NOMO-1 (cell line): Measurements from ENCODE around the gene FAM114A2.
"Not testable (repeated sequence)": the region's sequence is repeated elsewhere in the genome, so short reads cannot be mapped to it uniquely, and the experiment has no call there.

Experiments
- DNase-seq, 2 experiments: peaks; one replicate each; lab custom pipeline; 2025; ENCODE audit not compliant: unreplicated experiment in 2 of 2; lab: John Stamatoyannopoulos, UW

Gene FAM114A2

DNA sequence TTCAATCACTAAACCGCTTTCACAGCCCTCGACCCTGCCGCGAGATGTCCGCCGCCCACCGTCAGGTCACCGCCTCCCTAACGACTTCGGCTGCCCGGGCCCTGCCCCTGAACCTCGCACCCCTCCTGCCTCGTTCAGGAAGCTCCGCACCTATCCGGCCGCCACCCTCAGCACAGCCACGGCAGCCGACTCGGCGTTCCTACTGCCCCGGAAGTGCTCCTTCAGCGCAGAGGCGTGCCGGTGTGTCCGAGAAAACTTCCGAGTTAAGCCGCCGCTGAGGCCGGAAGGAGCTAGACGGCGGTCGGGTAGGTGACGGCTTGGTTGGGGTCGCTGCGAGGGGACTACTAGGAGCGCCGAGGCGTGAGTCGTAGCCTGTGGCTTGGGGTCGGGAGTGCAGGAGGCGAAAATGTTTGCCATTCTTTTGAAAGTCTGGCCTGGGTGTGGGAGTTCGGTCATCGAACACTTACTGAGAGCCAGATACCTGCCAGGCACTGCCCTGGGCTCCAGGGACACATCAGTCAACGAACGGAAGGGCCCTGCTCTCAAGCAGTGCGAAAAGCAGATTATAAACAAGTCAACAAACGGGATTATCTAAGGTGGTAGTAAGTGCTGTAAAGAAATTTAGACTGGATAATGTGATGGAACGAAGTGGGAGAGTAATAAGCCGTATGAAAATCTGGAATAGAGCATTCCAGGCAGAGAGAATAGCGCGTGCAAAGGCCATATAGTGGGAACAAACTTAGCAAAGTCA lies at the start of gene FAM114A2, which contains the start of gene MFAP3:
Gene FAM114A2, minus strand, starts transcription at position 204 of the 751 bp plus-strand sequence. CDS start 3,957 bp downstream, outside the sequence.
Gene MFAP3, plus strand, starts transcription at position 261 of the 751 bp plus-strand sequence. CDS start 10,756 bp downstream, outside the sequence.
- DNase-seq: peak; percentile 83 to 88

DNA sequence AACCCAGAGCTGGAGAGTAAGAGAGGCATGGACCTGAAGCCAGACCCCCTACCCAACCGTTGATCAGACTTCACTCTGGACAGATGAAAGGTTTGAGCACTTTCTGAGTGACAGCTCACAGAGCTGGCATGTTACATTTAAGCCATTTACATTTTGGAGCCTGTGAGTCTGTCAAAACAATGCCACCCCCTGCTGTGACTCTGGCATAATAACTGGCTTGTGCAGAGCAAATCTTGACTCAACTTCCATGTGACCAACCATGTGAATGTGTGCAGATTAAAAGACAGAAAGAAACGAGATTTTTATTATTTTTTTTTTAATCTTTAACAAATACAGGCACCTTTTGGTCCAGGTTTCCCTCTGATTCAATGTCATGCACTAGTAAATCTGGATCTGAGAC lies 48.5 kb upstream of the FAM114A2 start:
- DNase-seq: no peak

DNA sequence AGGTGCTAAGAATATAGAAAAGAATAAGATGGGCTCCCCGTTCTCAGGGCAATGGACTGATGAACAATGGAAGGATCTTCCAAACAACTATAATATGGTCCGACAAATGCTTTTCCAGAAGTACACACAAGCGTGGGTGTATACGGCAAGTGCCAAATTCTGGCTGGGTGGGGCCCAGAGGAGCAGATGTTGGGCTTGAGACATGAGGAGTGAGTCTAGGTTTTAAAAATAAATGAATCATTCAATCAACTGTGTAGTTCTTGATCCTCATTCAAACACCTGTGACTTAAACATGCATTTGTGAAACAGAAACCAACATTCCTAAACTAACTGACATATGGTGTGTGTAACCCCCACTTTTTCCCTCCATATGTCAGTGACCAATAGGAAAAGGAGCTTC lies 47.9 kb upstream of the FAM114A2 start:
- no peak for DNase-seq

DNA sequence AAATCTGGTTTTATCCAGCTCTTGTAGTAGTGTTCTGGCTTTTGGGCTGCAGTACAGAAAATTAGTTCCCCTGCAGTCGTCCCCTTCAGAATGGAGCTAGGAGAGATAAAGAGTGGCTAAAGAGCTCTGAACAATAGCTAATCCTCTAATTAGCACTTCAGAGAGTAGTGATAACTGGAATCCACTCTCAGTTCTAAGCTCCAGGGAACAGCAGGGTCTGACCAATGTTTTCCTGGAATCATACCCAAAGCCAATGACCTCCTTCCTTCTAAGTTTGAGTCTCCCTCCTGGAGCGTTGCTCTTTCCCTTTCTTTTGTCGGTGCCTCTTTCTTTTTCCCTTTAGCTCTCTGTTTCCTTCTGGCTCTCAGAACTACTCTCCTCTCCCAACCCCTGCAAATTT lies 47.4 kb upstream of the FAM114A2 start:
- DNase-seq: no peak

DNA sequence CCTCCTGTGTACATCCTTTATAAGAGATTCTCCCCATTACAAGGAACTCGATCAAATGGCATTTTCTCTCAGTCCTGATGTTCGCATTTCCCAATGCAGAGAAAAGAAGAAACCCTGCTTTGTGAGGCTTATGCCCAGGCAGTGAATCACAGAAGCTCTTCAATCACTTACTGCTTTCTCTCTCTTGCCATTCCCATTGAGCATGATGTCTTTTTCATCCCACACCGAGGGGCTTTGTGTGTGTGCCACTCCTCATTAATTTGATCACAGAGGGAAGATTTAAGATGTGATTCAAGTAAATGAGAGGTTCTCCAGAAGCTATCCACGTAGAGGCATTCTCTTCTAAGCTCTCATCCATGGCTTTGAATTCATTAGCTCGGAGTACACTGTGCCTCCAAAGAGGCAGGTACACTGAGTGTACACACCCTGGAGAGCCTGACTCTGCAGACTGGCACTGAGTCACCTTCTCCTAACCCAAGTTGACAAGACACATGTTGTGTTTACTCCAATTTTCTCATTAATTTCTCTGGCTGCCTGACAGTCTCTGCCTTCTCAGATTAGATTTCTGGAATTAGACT lies 45.4 kb upstream of the FAM114A2 start:
- no peak for DNase-seq

DNA sequence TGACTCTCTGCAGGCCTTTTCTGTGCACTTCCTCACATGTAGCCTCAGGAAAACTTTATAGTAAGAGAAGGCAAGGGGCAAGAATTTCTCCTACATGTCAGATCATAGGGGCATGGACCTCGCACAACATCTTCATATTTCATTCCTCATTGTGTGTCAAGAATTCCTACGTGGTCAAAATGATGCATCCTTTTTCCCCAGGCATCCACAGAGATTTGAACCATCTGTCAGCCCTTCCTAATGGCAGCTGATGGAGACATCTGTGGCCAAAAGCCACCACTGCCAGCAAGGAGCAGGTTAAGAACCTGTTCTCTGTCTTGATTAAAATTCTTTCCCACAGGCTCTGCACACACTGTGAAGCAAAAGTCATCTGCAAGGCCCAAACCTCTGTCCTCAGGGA lies 42.5 kb upstream of the FAM114A2 start:
- DNase-seq: no peak

DNA sequence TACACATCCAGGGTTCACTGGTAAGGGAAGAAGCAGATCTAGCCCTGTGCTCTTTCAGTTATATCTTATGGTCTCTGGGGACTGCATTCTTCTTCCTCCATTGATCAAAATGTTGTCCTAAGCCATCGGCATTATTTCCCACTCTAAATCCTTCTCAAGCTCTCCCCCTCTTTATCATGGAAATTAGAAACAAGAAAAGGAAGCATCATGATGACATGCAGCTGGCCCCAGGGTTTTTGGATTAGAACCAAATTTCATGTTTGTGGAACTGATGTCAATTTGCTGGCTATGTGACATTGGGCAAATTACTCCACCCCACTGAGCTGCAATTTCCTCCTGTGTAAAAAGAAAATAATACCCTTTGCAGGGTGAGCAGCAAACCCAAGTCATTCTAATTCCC lies 39.6 kb upstream of the FAM114A2 start:
- DNase-seq: no peak

DNA sequence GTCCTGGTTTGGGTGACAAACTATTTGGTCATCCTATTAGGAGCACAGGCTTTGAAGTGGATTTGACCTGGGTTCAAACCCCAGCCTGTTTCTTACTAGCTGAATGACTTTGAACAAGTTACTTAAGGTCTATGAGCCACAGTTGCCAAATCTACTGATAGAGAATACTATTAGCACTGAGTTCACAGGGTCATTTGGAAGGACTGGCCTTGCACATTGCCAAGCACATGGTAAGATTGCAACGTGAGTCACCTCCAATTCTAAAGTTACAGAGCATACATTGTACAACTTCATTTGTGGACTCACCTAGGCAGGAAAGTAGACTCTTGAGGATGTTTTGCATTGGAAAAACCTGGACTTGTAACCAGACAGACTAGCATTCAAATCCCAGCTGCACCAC lies 39.0 kb upstream of the FAM114A2 start:
- no peak for DNase-seq

DNA sequence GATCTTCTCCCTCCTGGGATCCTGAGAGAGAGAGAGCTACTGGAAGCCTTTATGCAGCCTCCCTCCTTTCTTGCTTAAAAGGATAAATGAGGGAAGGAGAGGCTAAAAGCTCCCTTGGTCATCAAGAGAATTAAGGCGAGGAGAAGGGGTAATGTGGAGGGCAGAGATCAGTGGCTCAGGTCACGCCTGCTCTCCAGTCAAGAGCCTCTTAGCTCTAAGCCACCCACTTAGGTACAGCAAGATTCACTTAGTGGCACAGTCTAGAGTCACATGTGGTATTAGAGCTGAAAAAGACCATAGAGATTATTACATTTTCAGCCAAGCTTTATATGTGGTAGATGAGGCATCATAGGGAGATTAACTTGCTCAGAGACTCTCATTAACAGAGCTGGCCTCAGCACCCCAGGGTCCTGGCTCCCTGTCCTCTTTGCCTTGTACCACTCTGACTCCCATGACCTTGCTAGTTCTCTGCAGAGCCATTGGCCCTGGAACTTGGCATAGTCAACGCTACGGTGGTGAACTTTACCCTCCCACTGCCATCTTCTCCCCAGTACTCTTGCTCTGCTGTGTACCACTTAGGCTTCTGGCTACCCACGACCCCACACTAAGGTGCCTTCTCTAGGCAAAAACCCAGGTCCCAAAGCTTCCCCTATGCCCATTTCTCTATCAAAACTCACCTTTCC lies 37.7 kb upstream of the FAM114A2 start:
- DNase-seq: no peak

DNA sequence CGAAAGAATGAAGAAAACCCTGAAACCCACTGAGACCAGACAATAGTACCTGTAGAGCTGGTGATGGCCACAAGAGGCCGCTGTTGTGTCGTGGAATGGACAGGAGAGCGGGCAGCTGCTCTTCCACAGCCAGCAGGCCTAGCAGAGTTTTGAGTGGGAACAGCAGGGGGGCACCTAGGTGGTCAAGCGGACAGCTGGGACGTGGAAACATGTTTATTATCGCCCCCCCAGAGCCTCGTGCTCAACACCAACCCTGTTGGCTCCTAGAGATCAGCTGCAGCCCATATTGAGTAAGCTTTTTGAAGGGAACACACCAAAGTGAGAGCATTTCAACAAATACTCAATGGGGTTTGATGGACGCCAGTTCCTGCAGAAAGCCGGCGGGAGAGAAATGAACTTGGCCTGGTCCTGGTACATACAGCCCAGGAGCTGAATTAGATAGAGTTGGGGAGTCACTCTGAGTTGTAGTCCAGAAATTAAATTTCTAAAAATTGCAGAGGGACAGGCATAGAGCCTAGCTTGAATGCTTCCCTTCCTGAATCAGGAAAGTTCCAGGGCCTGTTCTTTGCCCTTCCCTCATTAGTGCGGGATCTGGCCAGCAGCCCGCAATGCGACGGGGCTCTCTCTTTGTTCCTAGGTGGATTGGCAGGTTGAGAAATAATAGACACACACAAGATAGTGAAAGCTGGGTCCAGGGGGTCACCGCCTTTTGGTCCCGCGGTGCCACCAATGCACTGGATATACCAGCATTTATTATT lies 33.9 kb upstream of the FAM114A2 start:
- DNase-seq: peak; percentile 63 to 77

DNA sequence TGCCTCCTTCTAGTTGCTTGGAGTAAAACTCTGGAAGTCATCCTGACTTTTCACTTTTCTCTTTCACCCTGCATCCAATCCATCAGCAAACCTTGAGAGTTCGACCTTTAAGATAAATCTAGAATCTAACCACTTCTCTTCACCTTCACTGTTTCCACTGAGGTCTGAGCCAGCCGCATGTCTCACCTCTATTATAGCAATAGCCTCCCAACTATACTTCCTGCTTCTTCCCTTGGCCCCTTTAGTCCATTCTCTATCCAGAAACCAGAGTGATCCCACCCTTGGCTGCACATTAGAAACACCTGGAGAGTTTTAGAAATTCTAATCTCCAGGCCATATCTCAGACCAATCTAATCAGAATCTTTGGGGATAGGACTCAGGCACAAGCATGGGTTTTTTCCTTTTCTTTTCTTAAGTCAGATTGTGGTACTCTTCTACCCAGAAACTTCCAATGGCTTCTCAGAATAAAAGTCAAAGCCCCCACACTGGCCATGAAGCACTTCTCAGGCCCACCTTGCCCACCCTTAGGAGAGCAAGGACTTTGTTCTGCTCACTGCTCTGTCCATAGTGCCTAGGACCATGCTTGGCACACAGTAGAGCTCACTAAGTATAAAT lies 33.2 kb upstream of the FAM114A2 start:
- peak in 1 of 2 experiments; percentile 37 for DNase-seq

DNA sequence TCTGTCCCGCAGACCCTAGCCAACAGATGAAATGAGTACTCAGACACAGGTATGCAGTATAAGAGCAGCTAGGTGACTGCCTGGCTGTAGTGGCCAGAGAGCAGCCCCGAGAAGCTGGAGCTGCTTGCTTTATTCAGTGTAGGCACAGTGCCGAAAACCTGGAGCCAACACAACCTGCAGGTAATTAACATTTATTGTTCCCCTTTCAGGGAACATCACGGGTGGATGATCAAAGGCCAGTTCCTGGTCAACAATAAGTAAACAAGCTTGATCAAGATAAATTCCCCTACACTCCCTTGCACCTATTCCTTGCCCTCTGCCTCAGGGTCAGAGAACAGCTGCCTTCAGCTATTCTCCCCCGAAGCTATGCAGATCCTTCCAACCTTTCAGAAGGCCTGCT lies 31.1 kb upstream of the FAM114A2 start:
- not testable (repeated sequence) for DNase-seq

DNA sequence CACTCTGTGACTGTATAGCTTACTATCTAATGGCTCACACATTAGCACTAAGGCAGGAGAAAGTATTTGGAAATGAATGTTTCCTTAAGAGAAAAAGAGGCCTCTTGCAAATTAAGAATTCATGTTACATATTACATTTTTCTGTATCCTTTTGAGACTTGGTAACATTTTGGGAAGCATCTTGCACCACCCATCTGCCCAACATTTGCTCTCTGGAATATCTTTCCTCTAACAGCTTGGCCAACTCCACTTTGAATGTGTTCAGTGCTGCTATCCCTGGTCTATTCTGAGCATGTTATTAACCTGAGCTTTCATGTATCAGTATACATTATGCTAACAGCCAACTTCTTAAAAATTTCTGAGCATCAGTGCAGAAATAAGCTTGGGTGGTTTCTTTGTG lies 27.3 kb upstream of the FAM114A2 start:
- DNase-seq: no peak

DNA sequence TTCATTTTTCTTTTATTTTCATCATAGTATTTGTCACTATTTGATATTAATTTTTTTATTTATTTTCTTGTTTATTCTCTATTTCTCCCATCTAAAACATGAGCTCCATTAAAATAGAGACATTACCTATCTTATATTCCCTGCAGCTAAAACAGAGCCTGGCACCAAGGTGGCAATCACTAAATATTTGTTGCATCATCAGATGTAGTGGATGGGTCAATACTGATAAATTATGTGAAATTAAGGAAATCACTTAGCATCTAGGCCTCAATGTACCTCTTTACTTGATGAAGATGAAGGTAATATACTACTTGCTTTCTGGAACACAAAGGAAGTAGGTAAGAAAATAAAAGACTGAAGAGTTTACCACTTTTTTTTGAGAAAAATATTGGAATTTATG lies 24.7 kb upstream of the FAM114A2 start:
- DNase-seq: no peak

DNA sequence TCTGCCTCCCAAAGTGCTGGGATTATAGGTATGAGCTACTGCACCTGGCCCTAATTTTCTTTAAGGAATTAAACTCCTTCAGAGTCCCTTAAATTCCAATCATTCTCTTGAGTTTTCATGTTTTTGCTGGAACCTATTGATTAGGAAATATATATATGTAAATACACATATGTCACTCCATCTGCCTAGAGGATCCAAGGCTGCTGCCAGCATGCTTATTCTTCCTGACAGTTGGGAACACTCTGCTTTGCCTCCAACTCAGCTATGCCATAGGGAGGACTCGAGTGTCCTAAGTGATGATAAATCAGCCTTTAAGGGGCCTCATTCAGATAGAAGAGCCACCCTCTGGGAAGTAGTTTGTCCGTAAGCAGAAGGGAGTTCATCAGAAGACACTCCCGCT lies 21.9 kb upstream of the FAM114A2 start:
- no peak for DNase-seq

DNA sequence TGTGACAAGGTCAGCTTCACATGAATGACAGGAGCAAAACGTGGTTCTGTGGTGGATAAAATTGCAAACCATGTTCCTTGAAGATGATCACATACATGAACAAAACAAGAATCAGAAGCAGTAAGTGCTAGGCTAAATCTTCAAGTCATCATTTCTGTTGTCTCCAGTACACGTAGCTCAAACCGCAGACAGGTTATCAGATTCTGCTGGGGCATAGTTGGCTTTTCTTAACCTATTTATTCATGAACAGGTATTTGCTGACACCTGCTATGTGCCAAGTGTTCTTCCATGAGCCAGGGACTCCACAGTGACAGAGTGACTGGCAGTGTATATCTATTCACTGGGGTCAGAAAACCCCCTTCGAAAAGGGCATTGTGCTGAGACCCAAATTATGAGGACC lies 20.9 kb upstream of the FAM114A2 start:
- no peak for DNase-seq

DNA sequence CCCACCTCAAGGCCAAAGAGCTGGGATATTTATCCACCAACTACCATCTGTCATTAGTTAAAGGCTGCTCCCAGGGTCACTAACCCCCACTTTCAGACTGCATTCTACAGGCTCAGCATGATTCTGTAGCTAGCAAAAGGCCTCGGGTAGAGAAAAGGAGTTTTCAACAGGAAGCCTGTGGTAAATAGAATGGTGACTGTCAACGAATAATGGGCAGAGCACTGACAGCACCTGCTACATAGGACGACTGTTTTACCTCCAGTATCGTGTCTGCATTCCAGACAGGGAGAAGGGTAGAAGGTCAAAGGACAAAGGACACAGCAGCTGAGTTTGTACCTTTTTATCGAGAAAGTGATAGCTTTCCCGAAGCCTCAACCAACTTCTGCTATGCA lies 20.3 kb upstream of the FAM114A2 start:
- DNase-seq: no peak

DNA sequence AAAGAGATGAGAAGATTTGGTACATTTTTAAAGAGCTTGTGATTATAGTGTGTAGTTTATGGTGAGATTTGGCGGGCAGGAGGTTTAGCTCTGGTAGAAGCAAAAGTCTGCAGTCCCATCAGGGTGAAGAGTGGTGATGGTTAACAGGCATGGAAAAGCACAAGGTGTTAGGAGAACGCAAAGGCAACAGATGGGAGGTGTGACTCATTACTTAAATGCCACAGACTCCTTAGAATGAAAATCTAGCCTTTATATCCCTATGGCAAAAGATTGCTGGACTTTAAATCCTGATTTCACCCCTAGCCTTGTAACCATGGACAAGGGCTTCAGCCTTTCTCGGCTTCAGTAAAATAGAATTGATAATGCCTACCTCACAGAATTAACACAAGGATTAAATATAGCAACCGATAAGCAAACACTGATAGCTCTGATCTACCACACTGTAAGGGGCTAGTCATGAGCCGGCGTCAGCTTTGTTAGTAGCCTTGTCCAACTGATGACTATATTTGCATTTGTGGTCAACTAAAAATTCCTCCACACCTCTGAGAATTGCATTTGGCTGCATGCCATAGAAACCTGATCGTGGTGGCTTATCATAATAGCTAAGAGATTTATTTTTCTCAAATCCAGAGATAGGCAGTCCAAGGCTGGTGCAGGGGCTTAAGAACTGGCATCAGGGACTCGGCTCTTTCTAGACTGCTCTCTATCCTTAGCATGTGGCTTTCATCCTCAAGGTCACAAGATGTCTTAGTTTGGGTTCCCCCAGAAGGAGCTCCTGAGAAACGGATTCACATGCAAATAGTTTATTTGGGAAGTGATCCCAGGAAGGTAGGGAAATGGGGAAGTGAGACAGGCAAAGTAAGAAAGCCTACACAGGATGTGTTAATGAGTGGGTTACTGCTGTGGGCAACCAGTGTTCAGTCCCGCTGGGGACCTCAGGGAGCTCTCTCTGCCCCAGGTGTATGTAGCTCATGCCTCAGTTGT lies 19.6 kb upstream of the FAM114A2 start:
- no peak for DNase-seq

DNA sequence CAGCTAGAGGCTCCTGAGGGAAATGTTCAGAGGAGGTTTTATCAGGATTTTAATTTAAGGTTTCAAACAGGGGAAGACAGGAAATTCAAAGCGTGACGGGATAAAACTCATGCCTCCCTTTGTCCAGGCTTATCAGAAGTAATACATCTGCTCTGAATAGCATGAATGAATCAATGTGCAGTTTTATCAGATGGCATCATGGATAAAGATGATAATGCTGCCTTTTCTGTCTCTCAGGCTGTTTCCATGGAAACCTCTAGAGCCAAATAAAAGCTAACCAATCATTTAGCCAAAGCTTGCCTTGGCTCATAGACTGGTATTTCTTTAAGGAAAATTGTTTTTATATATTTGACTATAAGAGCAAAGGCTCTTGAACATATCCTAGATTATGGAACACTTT lies 16.5 kb upstream of the FAM114A2 start:
- no peak for DNase-seq

DNA sequence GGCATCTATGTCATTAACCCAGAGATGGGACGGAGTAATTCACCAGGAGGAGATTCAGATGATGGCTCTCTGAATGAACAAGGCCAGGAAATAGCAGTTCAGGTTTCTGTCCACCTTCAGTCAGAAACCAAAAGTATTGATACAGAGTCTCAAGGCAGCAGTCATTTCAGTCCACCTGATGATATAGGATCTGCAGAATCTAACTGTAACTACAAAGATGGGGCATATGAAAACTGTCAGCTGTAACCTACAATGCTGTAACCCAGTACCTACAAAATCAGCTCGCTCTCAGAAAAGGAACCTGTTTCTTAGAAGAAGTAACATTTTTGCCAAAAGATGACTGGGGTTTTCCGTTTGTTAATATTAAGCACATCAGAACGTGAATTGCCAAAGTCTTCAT lies 14.8 kb upstream of the FAM114A2 start:
- DNase-seq: no peak
